Mucosa of descending colon (tissue), 3 donors: ENCODE data around the gene EEF1A2. TPM values are rescaled to one million over a fixed set of nuclear protein-coding genes. Genes with fewer than 3 reads are reported as not detected.

Experiments
- ATAC-seq: fragments of 200-7000 bp; cut with Tn5 transposase; one replicate; pipeline ENCODE4 v1.9.1; 2020; ENCODE audit warnings: mild to moderate bottlenecking, moderate library complexity
- DNase-seq, 3 donors: peaks; one replicate each; pipeline ENCODE4 v3.0.0-alpha.2; 2020
- H3K36me3 ChIP-seq: fragments of 200-600 bp; one replicate; pipeline ENCODE4 v1.8.0; 2021; ENCODE audit warnings: low read depth, mild to moderate bottlenecking
- H3K4me1 ChIP-seq: fragments of 200-600 bp; one replicate; pipeline ENCODE4 v1.8.0; 2021; ENCODE audit warnings: low read depth, mild to moderate bottlenecking
- H3K4me3 ChIP-seq: fragments of 200-600 bp; one replicate; pipeline ENCODE4 v1.8.0; 2021; ENCODE audit warnings: mild to moderate bottlenecking
- H3K9me3 ChIP-seq: fragments of 200-600 bp; one replicate; pipeline ENCODE4 v1.8.0; 2021; ENCODE audit warnings: mild to moderate bottlenecking
- intact Hi-C, 2 donors: fragments of 100-400 bp; cut with DNase I in 1 of 2; cut with micrococcal nuclease in 1 of 2; formaldehyde crosslinking; loops; one replicate each; pipeline versions ENCODE4 v1.11.0 to v1.11.1; 2022; cut with DNase I, micrococcal nuclease
- total RNA-seq, 3 donors: library from RNA; stranded (reverse); fragmentation: NEBNext Ultra II Directional in 2 of 3; extraction: Animal tissue kit (Norgen Biotek cat#: 25700) in 2 of 3; gene quantifications; one replicate each; pipeline versions ENCODE4 v1.2.1 to v1.2.4, GENCODE V29; 2021 to 2023
- TF ChIP-seq, protein P1 (sequence below): fragments of 200-600 bp; IDR thresholded peaks from one replicate; pipeline ENCODE4 v1.8.0; 2022; ENCODE audit warnings: antibody characterized with exemption, mild to moderate bottlenecking
- donor health status: DM: no; HTN: no; CAD: no; lungs with moderate emphysema.
- donor health status: DM: no; HTN: no; CAD: no.
- donor health status: DM: no; HTN: yes; CAD: no.

Gene EEF1A2
- total RNA-seq, 3 donors from 2014 or later, result 1.3 to 15.0 (median 2.7) TPM

DNA sequence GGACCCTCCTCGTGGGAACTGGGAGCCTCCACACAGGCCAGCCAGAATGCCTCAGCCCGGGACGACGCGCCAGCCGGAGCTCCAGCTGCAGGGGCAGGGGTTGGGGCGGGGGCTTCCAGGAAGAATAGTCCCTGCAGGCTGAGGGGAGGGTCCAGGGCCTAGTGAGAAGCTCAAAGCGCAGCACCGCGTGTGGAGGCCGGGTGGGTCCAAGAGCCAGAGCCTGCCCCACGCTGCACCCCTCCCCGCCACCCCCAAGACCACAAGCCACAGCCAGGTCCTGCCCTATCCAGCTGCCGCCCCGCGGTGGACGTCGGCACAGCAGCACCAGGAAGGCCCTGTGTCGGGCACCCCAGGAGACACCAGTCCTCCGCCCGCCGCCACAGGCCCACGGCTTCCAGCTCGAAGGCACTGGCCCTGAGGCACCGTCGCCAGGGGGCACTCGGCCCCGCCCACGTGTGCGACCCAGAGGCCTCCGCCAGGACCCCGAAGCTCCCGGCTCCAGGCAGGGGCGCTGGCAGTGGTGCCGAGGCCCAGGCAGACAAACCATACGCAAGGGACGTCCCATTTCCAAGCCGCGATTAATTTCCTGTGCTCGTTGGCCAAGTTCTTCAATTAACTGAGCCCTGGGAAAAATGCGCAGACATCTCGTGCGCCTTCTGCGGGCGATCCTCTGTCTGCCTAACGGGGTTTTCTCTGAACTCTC is 45.9 kb downstream of the EEF1A2 start:
- intact Hi-C loops, result no loop called here
- TF ChIP-seq, protein P1, sequence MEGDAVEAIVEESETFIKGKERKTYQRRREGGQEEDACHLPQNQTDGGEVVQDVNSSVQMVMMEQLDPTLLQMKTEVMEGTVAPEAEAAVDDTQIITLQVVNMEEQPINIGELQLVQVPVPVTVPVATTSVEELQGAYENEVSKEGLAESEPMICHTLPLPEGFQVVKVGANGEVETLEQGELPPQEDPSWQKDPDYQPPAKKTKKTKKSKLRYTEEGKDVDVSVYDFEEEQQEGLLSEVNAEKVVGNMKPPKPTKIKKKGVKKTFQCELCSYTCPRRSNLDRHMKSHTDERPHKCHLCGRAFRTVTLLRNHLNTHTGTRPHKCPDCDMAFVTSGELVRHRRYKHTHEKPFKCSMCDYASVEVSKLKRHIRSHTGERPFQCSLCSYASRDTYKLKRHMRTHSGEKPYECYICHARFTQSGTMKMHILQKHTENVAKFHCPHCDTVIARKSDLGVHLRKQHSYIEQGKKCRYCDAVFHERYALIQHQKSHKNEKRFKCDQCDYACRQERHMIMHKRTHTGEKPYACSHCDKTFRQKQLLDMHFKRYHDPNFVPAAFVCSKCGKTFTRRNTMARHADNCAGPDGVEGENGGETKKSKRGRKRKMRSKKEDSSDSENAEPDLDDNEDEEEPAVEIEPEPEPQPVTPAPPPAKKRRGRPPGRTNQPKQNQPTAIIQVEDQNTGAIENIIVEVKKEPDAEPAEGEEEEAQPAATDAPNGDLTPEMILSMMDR, result no peak
- no peak for ATAC-seq
- Histone ChIP-seq H3K4me1 (no peaks in the 10 kb centered on the region), H3K9me3 (no peaks in the 10 kb centered on the region), H3K36me3 (no peaks in the 10 kb centered on the region), H3K4me3 (no peak overlapping the region)
- no peak for DNase-seq

DNA sequence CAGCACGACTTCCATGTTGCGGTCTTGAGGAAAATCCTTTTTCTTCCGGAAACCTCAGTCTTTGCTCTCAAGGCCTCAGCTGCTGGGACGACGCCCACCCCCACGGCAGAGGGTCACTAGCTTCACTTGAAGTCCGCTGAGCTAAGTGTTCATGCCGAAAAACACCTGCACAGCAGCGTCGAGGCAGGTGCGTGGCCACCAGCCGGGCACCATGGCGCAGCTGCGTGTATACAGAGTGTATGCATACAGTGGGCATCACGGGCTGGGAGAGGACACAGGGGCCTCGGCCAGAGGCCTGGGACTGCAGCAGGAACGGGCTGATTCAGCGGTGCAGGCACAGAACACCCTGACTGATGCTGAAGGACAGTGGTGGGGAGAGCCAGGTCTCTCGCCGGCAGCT is 46.5 kb downstream of the EEF1A2 start:
- no peak for DNase-seq
- no peaks in the 10 kb centered on the region for H3K4me1 ChIP-seq
- no peaks in the 10 kb centered on the region for H3K9me3 ChIP-seq
- intact Hi-C loops, result no loop called here
- TF ChIP-seq, protein P1, result no peak
- no peak overlapping the region for H3K4me3 ChIP-seq
- no peak for ATAC-seq
- no peaks in the 10 kb centered on the region for H3K36me3 ChIP-seq

DNA sequence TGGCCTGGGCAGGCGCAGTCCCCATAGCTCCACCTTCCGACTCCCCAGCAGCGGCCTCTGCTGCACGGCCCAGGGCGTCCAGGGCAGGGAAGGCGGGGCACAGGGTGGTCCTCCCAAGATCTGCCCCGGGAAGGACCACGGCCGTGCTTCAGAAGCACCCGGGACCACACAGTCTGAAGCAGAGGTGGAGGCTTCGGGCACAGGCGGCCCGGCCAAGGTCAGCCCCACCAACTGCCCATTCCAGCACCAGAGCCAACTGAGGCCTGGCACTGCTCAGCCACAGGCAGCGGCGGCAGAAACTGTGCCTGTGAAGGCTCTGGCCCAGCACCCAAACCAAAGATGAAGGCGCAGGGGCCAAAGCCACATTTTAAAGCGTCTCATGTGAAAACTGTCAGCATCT is 47.1 kb downstream of the EEF1A2 start:
- intact Hi-C loops, result no loop called here
- no peak for DNase-seq

DNA sequence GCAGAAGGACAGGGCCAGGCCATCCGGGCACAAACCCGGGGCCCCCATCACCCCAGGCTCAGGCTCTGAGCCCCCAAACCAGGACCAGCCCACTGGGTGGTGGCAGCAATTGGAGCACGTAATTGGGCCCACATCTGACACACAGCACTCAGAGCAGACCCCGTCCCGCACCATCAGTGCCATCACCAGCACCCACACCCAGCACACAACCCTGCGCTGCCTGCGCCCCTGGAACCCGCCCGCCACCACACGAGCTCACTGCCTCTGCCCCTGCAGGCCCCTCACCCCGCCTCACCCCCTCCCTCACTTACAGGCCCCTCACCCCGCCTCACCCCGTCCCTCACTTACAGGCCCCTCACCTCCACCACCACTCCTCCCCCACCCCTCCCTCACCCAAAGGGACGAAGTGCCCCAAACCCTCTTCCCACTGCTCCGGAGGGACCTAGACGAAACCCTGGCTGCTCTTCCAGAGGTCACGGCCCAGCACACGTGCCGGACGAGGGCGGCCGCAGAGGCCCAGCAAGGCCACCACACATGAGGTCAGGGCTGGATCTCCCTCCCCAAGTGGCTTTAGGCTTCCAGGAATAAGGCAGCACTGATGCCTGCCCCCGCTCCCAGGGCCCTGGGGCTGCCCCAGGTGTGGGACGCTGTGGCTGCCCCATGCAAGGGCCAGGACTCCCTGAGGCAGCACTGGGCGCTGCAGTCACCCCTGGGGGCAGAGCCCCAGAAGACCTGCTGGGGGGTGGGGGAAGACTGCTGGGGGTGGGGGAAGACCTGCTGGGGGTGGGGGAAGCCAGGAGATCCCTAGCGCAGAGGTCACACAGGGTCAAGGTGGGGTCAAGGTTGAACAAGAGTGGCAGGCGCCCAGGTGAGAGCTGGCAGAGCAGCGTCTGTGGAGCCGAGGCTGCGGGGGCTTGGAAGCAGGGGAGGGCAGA is 48.8 kb downstream of the EEF1A2 start:
- H3K9me3 ChIP-seq, result no peaks in the 10 kb centered on the region
- intact Hi-C loops, result no loop called here
- no peak for DNase-seq
- H3K4me3 ChIP-seq, result no peak overlapping the region
- no peak for ATAC-seq
- H3K4me1 ChIP-seq, result no peaks in the 10 kb centered on the region
- TF ChIP-seq, protein P1, result no peak
- H3K36me3 ChIP-seq, result no peaks in the 10 kb centered on the region

More for the DNA sequence above, 47.1 kb downstream of the EEF1A2 start:
- Histone ChIP-seq H3K4me1 (no peaks in the 10 kb centered on the region), H3K4me3 (no peak overlapping the region), H3K36me3 (no peaks in the 10 kb centered on the region), H3K9me3 (no peaks in the 10 kb centered on the region)
- ATAC-seq, result no peak
- TF ChIP-seq, protein P1, result no peak

DNA sequence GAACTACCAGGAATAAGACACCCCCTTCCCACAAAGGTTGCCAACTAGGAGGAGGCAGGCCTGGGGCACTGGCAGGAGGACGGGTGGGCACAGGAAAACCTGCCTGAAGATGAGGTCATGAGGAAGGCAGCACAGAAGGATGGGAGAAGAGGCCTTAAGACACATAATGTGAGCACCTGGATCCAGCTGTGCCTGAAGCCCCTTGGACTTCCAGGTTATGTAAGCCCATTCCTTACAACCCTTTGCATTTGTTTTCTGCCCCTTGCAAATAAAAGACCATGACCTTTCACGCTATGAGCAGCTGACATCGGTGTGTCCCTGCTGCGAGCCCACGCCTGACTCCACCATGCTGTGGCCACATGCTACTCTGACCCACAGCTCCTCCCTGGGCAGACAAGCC is 49.9 kb downstream of the EEF1A2 start:
- Histone ChIP-seq H3K36me3 (no peaks in the 10 kb centered on the region), H3K9me3 (no peaks in the 10 kb centered on the region), H3K4me1 (no peaks in the 10 kb centered on the region), H3K4me3 (no peak overlapping the region)
- intact Hi-C loops, result no loop called here
- DNase-seq (no peak), ATAC-seq (no peak)
- TF ChIP-seq, protein P1, result no peak
